ENCODE data around the gene FAM234A. TPM values are rescaled to one million over a fixed set of nuclear protein-coding genes. Genes with fewer than 3 reads are reported as not detected.

The FAM234A gene
- total and polyA plus RNA-seq, 2 donors = 12.7 to 28.3 TPM

GRCh38 chr16:275041-275641 lies 40.5 kb downstream of the FAM234A start:
- no peak overlapping the region for H3K27ac ChIP-seq (ENCODE audit: low read depth in 1 of 2, low read length in 1 of 2)
- peaks cover 53 to 82% of the 10 kb centered on the region in 2 donors for H3K27me3 ChIP-seq (ENCODE audit: control insufficient read depth in 2 of 2, insufficient read depth in 1 of 2, low read length in 1 of 2)
- no peaks in the 10 kb centered on the region for H3K36me3 ChIP-seq (ENCODE audit: control insufficient read depth in 2 of 2, insufficient read depth in 2 of 2, low read length in 1 of 2)
- peaks cover 0 to 4% of the 10 kb centered on the region in 2 donors for H3K9me3 ChIP-seq (ENCODE audit: control insufficient read depth in 2 of 2, insufficient read depth in 1 of 2, low read length in 1 of 2)
- DNase-seq (ENCODE audit: low read depth in 6 of 9, low spot score in 9 of 9) = peak in 1 of 9 donors; percentile 15
- WGBS = 4% methylated on average over 58 of the region's 58 CpGs
- H3K4me1 ChIP-seq (ENCODE audit: control insufficient read depth in 2 of 2, insufficient read depth in 2 of 2, low read length in 2 of 2) = peaks cover 0 to 2% of the 10 kb centered on the region in 2 donors
- no peak overlapping the region for H3K4me3 ChIP-seq (ENCODE audit: low read length in 2 of 2)

GRCh38 chr16:275786-276232 lies 41.2 kb downstream of the FAM234A start, which contains the start of gene RGS11:
TSS of gene RGS11 (minus strand) at chr16:275944. CDS start at chr16:275911, 33 bp downstream.
- Histone ChIP-seq H3K4me1 (ENCODE audit: control insufficient read depth in 2 of 2, insufficient read depth in 2 of 2, low read length in 2 of 2) (peaks cover 0 to 2% of the 10 kb centered on the region in 2 donors), H3K27ac (ENCODE audit: low read depth in 1 of 2, low read length in 1 of 2) (no peak within 1 kb of the TSS), H3K27me3 (ENCODE audit: control insufficient read depth in 2 of 2, insufficient read depth in 1 of 2, low read length in 1 of 2) (peaks cover 60 to 84% of the 10 kb centered on the region in 2 donors), H3K4me3 (ENCODE audit: low read length in 2 of 2) (peak within 1 kb of the TSS in 1 of 2 donors; percentile 25), H3K36me3 (ENCODE audit: control insufficient read depth in 2 of 2, insufficient read depth in 2 of 2, low read length in 1 of 2) (no peaks in the 10 kb centered on the region), H3K9me3 (ENCODE audit: control insufficient read depth in 2 of 2, insufficient read depth in 1 of 2, low read length in 1 of 2) (peaks cover 0 to 4% of the 10 kb centered on the region in 2 donors)
- 6% methylated on average over 56 of the region's 56 CpGs for WGBS
- no peak for DNase-seq (ENCODE audit: low read depth in 6 of 9, low spot score in 9 of 9)

GRCh38 chr16:276426-277077 lies 41.9 kb downstream of the FAM234A start:
- Histone ChIP-seq H3K4me3 (ENCODE audit: low read length in 2 of 2) (no peak overlapping the region), H3K27me3 (ENCODE audit: control insufficient read depth in 2 of 2, insufficient read depth in 1 of 2, low read length in 1 of 2) (peaks cover 67 to 86% of the 10 kb centered on the region in 2 donors), H3K9me3 (ENCODE audit: control insufficient read depth in 2 of 2, insufficient read depth in 1 of 2, low read length in 1 of 2) (peaks cover 0 to 4% of the 10 kb centered on the region in 2 donors), H3K27ac (ENCODE audit: low read depth in 1 of 2, low read length in 1 of 2) (no peak overlapping the region), H3K4me1 (ENCODE audit: control insufficient read depth in 2 of 2, insufficient read depth in 2 of 2, low read length in 2 of 2) (peaks cover 0 to 2% of the 10 kb centered on the region in 2 donors), H3K36me3 (ENCODE audit: control insufficient read depth in 2 of 2, insufficient read depth in 2 of 2, low read length in 1 of 2) (no peaks in the 10 kb centered on the region)
- no peak for DNase-seq (ENCODE audit: low read depth in 6 of 9, low spot score in 9 of 9)
- 95% methylated on average over 20 of the region's 20 CpGs for WGBS

GRCh38 chr16:278863-279366 lies 44.3 kb downstream of the FAM234A start:
- Histone ChIP-seq H3K4me1 (ENCODE audit: control insufficient read depth in 2 of 2, insufficient read depth in 2 of 2, low read length in 2 of 2) (peaks cover 0 to 2% of the 10 kb centered on the region in 2 donors), H3K27ac (ENCODE audit: low read depth in 1 of 2, low read length in 1 of 2) (no peak overlapping the region), H3K9me3 (ENCODE audit: control insufficient read depth in 2 of 2, insufficient read depth in 1 of 2, low read length in 1 of 2) (peaks cover 0 to 4% of the 10 kb centered on the region in 2 donors), H3K36me3 (ENCODE audit: control insufficient read depth in 2 of 2, insufficient read depth in 2 of 2, low read length in 1 of 2) (no peaks in the 10 kb centered on the region), H3K27me3 (ENCODE audit: control insufficient read depth in 2 of 2, insufficient read depth in 1 of 2, low read length in 1 of 2) (peaks cover 66 to 89% of the 10 kb centered on the region in 2 donors), H3K4me3 (ENCODE audit: low read length in 2 of 2) (no peak overlapping the region)
- DNase-seq (ENCODE audit: low read depth in 6 of 9, low spot score in 9 of 9) = peak in 2 of 9 donors; percentile 7 to 56
- WGBS = 48% methylated on average over 6 of the region's 6 CpGs

GRCh38 chr16:279531-279930 lies 44.9 kb downstream of the FAM234A start:
- Histone ChIP-seq H3K4me1 (ENCODE audit: control insufficient read depth in 2 of 2, insufficient read depth in 2 of 2, low read length in 2 of 2) (peaks cover 0 to 2% of the 10 kb centered on the region in 2 donors), H3K36me3 (ENCODE audit: control insufficient read depth in 2 of 2, insufficient read depth in 2 of 2, low read length in 1 of 2) (no peaks in the 10 kb centered on the region), H3K4me3 (ENCODE audit: low read length in 2 of 2) (no peak overlapping the region), H3K27ac (ENCODE audit: low read depth in 1 of 2, low read length in 1 of 2) (no peak overlapping the region), H3K9me3 (ENCODE audit: control insufficient read depth in 2 of 2, insufficient read depth in 1 of 2, low read length in 1 of 2) (peaks cover 0 to 4% of the 10 kb centered on the region in 2 donors), H3K27me3 (ENCODE audit: control insufficient read depth in 2 of 2, insufficient read depth in 1 of 2, low read length in 1 of 2) (peaks cover 59 to 83% of the 10 kb centered on the region in 2 donors)
- DNase-seq (ENCODE audit: low read depth in 6 of 9, low spot score in 9 of 9) = no peak
- WGBS = 81% methylated on average over 7 of the region's 7 CpGs

GRCh38 chr16:280005-280460 lies 45.4 kb downstream of the FAM234A start:
- Histone ChIP-seq H3K4me1 (ENCODE audit: control insufficient read depth in 2 of 2, insufficient read depth in 2 of 2, low read length in 2 of 2) (peaks cover 0 to 2% of the 10 kb centered on the region in 2 donors), H3K27me3 (ENCODE audit: control insufficient read depth in 2 of 2, insufficient read depth in 1 of 2, low read length in 1 of 2) (peaks cover 54 to 78% of the 10 kb centered on the region in 2 donors), H3K9me3 (ENCODE audit: control insufficient read depth in 2 of 2, insufficient read depth in 1 of 2, low read length in 1 of 2) (peaks cover 0 to 9% of the 10 kb centered on the region in 2 donors), H3K27ac (ENCODE audit: low read depth in 1 of 2, low read length in 1 of 2) (no peak overlapping the region), H3K36me3 (ENCODE audit: control insufficient read depth in 2 of 2, insufficient read depth in 2 of 2, low read length in 1 of 2) (no peaks in the 10 kb centered on the region), H3K4me3 (ENCODE audit: low read length in 2 of 2) (no peak overlapping the region)
- 12% methylated on average over 47 of the region's 47 CpGs for WGBS
- DNase-seq (ENCODE audit: low read depth in 6 of 9, low spot score in 9 of 9) = no peak

GRCh38 chr16:280552-280951 lies 45.9 kb downstream of the FAM234A start, which contains the start of gene ARHGDIG:
TSS of gene ARHGDIG (plus strand) at chr16:280591. CDS start at chr16:280681, 90 bp downstream.
- H3K4me1 ChIP-seq (ENCODE audit: control insufficient read depth in 2 of 2, insufficient read depth in 2 of 2, low read length in 2 of 2) = no peaks in the 10 kb centered on the region
- peak within 1 kb of the TSS in 1 of 2 donors; percentile 18 for H3K4me3 ChIP-seq (ENCODE audit: low read length in 2 of 2)
- H3K36me3 ChIP-seq (ENCODE audit: control insufficient read depth in 2 of 2, insufficient read depth in 2 of 2, low read length in 1 of 2) = no peaks in the 10 kb centered on the region
- 2% methylated on average over 54 of the region's 54 CpGs for WGBS
- H3K27ac ChIP-seq (ENCODE audit: low read depth in 1 of 2, low read length in 1 of 2) = no peak within 1 kb of the TSS
- peaks cover 0 to 7% of the 10 kb centered on the region in 2 donors for H3K9me3 ChIP-seq (ENCODE audit: control insufficient read depth in 2 of 2, insufficient read depth in 1 of 2, low read length in 1 of 2)
- no peak for DNase-seq (ENCODE audit: low read depth in 6 of 9, low spot score in 9 of 9)
- peaks cover 51 to 74% of the 10 kb centered on the region in 2 donors for H3K27me3 ChIP-seq (ENCODE audit: control insufficient read depth in 2 of 2, insufficient read depth in 1 of 2, low read length in 1 of 2)

- Histone ChIP-seq H3K36me3 (ENCODE audit: control insufficient read depth in 2 of 2, insufficient read depth in 2 of 2, low read length in 1 of 2) (no peaks in the 10 kb centered on the region), H3K27ac (ENCODE audit: low read depth in 1 of 2, low read length in 1 of 2) (no peak overlapping the region), H3K27me3 (ENCODE audit: control insufficient read depth in 2 of 2, insufficient read depth in 1 of 2, low read length in 1 of 2) (peaks cover 45 to 70% of the 10 kb centered on the region in 2 donors), H3K4me3 (ENCODE audit: low read length in 2 of 2) (no peak overlapping the region), H3K4me1 (ENCODE audit: control insufficient read depth in 2 of 2, insufficient read depth in 2 of 2, low read length in 2 of 2) (no peaks in the 10 kb centered on the region), H3K9me3 (ENCODE audit: control insufficient read depth in 2 of 2, insufficient read depth in 1 of 2, low read length in 1 of 2) (peaks cover 0 to 7% of the 10 kb centered on the region in 2 donors)
- WGBS = 55% methylated on average over 27 of the region's 27 CpGs
- no peak for DNase-seq (ENCODE audit: low read depth in 6 of 9, low spot score in 9 of 9)
These were observed 46.5 kb downstream of the FAM234A start for GRCh38 chr16:280991-281659.

Data from thymus (tissue), 11 donors.